HG03432 (cell line): ENCODE results near the gene ARHGEF2.
A peak's percentile ranks its signal among the peaks of the same experiment; 100 is the strongest.

Experiments used
- ATAC-seq: cut with Tn5 transposase; IDR thresholded peaks from one replicate; pipeline ENCODE4 v1.9.1; 2021; ENCODE audit warnings: mild to moderate bottlenecking, moderate library complexity; ENCODE audit not compliant: unreplicated experiment

ARHGEF2 gene

GRCh38 chr1:155971910-155972809 is 6.2 kb downstream of the ARHGEF2 start:
- ATAC-seq = no peak

DNA sequence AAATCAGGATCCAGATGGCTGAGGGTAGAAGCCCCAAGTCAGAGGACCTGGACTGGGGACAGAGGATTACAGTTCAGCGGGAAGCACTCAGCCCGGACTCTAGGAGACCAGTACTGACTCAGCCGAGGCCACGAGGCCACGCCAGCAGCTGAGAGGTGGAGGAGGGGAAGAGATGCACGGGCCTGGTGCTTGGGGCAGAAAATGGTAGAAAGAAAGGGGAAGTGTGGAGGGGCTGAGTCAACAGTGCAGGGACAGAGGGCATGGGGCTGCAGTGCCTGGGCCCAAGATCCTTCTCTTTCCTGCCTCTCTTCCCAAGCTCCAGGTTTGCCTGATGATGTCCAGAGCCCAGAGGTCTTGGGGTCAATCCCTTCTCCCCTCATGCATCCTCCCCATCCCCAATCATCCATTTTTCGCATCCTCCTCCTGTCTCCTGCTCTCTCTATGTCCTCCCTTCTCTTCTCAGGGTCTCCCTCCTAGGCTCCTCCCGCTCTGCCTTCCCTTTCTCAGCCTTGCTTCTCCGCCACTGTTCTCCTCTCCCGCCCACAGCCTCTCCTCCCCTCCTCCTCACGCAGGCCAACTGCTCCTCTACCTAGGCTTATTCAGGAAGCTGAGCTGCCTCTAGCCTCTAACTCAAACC is 7.7 kb downstream of the ARHGEF2 start:
- ATAC-seq = peak; percentile 76

- no peak for ATAC-seq
Measured at GRCh38 chr1:155969377-155969791, 9.0 kb downstream of the ARHGEF2 start.

- no peak for ATAC-seq
Measured at GRCh38 chr1:155968670-155969069, 9.7 kb downstream of the ARHGEF2 start.

DNA sequence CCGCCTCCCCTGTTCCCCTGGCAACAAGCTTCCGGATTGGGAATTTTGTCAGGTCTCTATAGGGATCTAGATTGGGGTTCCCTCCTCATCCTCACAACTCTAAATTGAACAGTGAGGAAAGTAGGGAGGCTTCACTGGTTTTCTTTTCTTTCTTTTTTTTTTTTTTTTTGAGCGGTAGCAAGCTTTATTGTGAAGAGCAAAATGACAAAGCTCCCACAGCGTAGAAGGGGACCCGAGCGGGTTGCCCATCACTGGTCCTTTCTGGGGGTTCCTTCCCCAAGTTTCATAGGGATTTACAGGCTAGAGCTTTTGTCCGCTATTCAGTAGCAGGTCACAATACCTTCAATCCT is 10.3 kb downstream of the ARHGEF2 start:
- no peak for ATAC-seq

- ATAC-seq = no peak
Measured at GRCh38 chr1:155967341-155968050, 10.9 kb downstream of the ARHGEF2 start.

DNA sequence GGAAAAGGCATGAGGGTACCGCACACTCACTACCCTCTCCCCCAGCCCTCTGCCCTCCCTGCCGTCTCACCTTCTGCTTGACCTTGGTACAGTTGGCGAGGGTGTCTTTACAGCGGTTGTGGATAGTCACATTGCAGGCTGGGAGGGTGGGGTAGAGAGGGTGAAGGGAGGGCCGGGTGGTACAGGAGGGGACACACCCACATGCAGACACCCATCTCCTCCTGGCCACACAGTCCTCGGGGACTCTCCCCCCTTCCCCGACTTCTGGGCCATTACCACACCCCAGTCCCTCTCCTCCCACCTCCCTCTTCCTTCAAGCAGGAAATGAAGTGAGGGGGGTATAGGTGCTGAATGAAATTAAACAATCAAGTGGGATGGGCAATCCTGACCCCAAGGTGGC is 11.6 kb downstream of the ARHGEF2 start:
- ATAC-seq = no peak

- no peak for ATAC-seq
Measured at GRCh38 chr1:155966135-155966534, 12.2 kb downstream of the ARHGEF2 start.

DNA sequence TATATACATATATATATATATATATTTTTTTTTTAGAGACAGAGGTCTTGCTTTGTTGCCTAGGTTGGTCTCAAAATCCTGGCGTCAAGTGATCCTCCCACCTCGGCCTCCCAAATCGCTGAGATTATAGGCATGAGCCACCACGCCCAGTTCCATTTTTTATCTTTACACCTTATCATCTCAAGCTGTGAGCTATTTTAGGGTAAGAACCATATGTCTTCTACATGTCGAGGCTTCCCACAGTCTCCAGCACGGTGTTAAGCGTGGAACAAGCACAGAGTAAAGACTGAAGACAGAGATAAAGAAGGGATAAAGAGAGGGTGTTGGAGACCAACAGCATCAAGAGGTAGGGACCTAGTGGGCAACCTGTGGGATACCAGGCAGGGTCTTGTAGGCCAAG is 14.2 kb downstream of the ARHGEF2 start:
- no peak for ATAC-seq

GRCh38 chr1:155962599-155963211 is 15.6 kb downstream of the ARHGEF2 start:
- ATAC-seq = no peak

DNA sequence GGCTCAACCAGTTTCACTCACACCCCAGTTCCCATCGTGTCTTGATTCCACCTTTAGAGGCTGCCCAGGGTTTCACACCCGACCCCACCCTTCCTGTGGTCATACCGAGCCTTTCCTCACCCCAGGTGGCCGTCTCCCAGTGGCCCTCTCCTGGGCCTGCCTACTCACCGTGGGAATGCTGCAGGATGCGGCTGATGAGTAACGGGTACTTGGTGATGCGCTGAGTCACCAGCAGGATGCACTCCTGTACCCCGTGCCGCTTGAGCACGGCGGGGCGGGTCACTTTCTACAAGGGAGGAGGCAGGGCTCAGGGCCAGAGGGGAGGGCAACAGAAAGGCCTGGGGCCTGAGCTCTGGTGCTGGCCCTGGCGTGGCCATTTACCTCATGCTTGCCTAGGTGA is 16.4 kb downstream of the ARHGEF2 start:
- ATAC-seq = no peak

DNA sequence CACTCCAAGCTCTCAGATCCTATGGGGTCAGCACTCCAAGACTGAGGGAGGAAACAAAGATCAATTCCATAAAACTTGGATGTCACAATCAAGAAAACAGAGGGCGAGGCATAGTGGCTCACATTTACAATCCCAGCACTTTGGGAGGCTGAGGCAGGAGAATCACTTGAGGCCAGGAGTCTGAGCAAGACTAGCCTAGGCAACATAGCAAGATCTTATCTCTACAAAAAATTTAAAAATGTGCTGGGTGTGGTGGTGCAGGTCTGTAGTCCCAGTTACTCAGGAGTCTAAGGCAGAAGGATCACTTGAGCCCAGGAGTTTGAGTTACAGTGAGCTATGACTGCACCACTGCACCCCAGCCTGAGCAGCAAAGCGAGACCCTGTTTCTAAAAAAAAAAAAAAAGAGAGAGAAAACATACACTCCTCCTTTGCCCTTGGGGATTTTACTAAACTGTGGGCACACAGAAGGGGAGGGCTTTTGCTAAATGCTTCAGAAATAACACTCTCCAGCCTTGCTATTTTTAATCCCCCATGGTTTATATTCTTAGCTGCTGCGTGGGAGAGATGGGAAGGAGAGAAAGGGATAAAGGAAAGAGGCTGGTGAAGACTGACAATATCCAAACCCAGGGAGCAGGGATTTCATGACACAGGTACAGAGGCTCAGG is 18.1 kb downstream of the ARHGEF2 start:
- no peak for ATAC-seq

DNA sequence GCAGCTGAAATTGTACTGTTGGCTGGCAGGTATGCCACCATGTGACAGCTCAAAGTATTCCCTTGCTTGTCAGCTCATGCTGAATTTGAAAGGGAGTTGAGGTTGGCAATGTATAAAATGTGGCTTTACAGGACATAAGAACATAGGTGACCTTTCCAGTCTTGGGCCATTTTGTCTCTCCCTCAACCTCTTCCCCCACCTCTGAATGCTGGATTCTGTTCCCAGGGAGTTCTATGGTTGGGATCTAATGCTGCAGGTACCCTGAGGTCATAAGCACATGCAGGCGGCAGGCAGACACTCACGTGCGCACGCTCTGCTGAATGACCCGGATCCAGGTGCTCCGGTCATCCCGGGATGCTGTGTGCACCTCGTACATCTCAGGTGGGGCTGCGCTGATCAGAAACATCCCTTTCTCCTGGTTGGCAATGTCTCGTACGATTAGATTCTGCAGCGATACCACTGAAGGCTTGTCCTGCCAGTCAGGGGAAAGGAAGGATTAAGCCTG is 20.9 kb downstream of the ARHGEF2 start:
- ATAC-seq = no peak

DNA sequence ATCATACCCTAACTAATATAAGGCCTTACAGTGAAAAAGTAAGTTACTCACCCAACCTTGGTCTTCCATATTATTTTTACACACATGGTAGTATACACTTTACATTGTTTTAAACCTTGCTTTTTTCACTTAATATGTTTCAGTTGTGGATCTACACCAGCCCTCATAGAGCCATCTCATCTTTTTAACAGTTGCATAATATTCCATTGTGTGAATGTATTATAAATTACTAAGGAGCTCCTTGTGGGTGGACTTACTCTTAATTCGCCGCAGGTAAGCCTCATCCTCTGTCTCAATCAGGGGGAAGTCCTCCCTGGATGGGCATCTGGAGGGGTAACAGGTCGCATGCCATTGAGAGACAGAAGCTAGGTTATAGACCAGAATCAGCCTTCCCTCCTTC is 23.7 kb downstream of the ARHGEF2 start:
- no peak for ATAC-seq

DNA sequence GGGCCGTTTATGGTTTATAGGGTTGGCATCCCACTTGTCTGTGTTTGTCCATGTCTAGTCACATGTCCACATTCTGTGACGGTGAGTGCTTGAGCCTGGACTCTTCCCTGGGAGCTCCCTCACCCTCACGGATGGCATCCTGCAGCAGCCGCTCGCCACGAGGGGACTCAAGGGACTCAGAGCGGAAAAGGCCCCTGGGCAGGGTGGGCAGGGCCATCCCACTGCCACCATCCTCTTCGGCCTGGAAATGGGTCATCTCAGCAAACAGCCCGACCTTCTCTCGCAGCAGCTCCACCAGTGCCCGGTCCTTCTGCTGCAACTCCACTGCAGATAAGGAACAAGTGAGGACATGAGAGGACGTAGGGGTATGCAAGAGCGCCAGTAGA is 25.8 kb downstream of the ARHGEF2 start:
- ATAC-seq = no peak

DNA sequence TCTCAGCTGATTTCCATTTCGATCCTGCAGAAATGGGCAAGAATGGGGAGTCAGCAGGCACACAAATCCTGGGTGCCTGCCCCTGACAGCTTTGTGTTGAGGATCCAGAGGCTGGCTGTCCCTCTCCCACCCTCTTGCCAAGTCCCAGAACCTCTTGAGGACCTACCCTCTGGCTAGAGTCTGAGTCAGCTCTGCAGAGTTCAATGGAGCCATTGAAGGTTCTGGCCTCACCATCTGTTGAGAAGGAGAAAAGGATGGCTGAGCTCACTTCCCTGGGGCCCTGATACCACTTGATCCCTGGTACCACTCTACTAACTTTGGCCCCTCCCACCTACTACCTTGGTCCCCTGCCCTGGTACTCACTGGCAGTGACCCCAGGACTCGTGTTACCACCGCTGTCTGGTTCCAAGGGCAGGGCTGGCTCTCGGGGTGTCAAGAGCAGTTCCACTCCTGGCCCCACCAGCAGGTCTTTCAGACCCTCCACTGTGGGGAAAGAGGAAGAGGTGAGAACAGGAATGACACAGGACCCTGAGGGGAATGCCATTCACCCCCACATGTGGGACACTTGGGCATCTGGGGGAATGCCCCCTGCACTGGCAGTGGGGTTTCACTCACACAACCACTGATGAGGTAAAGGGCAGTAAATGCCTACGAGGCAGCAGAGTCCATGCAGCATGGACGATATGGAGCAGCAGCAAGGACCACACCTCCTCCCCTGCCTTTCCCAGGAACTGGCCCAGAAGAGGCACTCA is 26.4 kb downstream of the ARHGEF2 start:
- no peak for ATAC-seq

- ATAC-seq = no peak
Measured at GRCh38 chr1:155950829-155951228, 27.5 kb downstream of the ARHGEF2 start.

DNA sequence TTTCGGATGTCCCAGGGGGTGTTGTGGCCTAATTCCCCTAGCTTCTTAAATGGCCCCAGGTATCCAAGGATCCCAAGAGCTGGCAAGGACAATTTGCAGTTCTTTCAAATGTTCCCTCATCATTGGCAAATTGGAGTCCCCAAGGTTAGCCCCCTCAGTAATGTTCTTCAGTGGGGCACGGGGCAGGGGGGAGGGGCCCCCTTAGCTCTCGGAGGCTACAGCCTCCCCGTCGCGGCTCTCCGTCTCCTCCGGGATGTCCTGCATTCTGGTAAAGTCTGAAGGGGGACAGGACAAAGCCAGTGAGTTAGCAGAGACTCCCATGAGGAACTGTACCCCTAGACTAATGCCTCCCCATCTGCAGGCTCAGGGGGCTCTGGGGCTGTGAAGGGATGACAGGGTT is 30.6 kb downstream of the ARHGEF2 start:
- no peak for ATAC-seq

- no peak for ATAC-seq
Measured at GRCh38 chr1:155947292-155947691, 31.1 kb downstream of the ARHGEF2 start.

GRCh38 chr1:155946633-155947219 is 31.6 kb downstream of the ARHGEF2 start:
- peak; percentile 10 for ATAC-seq
